Endothelial cell of umbilical vein (primary cell): ENCODE data around the gene FBXL4. TPM values are rescaled to one million over a fixed set of nuclear protein-coding genes. Genes with fewer than 3 reads are reported as not detected.
A peak's percentile ranks its signal among the peaks of the same experiment; 100 is the strongest.

Source experiments
- BruUV-seq: library from RNA; stranded (reverse); fragments of 400-500 nt; replicated peaks from 2 replicates; lab custom pipeline; 2021; lab: Mats Ljungman, UMichigan
- CTCF ChIA-PET: fragments of 300-600, 350-600 bp; sonication (Branson Sonifier 250); formaldehyde crosslinking; loops from one replicate; lab custom pipeline; 2021; ENCODE audit warnings: antibody characterized with exemption, inconsistent platforms; lab: Charles Lee
- POLR2A ChIA-PET: fragments of 300-600, 350-600 bp; sonication (Branson Sonifier 250); formaldehyde crosslinking; loops from one replicate; lab custom pipeline; 2021; ENCODE audit warnings: antibody characterized with exemption, inconsistent platforms; lab: Charles Lee
- DNase-seq: peaks from one replicate; pipeline ENCODE4 v3.0.0-alpha.2; 2011; ENCODE audit warnings: low read depth, low spot score
- FAIRE-seq: peaks from 2 replicates; lab custom pipeline; 2011; peaks lifted over from hg19 to GRCh38; lab: Jason Lieb, UNC
- H2AFZ ChIP-seq: 2 replicates; pipeline ENCODE4 v1.6.0; 2012; ENCODE audit warnings: low read depth, low read length, control low read depth, inconsistent platforms
- H3K27ac ChIP-seq: 2 replicates; pipeline ENCODE4 v1.5.1; 2011; ENCODE audit warnings: low read depth, mild to moderate bottlenecking, control low read depth, low read length, moderate library complexity; ENCODE audit not compliant: insufficient read depth
- H3K27me3 ChIP-seq, 2 experiments: 2 replicates each; pipeline versions ENCODE4 v1.6.0 to v1.6.1; 2011; ENCODE audit warnings: low read length in 2 of 2, mixed read lengths in 1 of 2; ENCODE audit not compliant: control insufficient read depth in 2 of 2, insufficient read depth in 2 of 2
- H3K36me3 ChIP-seq, 2 experiments: 2 replicates in 1 of 2; 3 replicates in 1 of 2; pipeline ENCODE4 v1.5.1; 2011; ENCODE audit warnings: low read length in 2 of 2, mild to moderate bottlenecking in 1 of 2, moderate library complexity in 1 of 2; ENCODE audit not compliant: control insufficient read depth in 2 of 2, insufficient read depth in 2 of 2; ENCODE audit errors: extremely low read depth in 1 of 2
- H3K4me1 ChIP-seq: 3 replicates; pipeline ENCODE4 v1.5.1; 2011; ENCODE audit warnings: mild to moderate bottlenecking, low read length; ENCODE audit not compliant: control insufficient read depth, insufficient read depth; ENCODE audit errors: extremely low read depth
- H3K4me2 ChIP-seq: 2 replicates; pipeline ENCODE4 v1.6.1; 2011; ENCODE audit warnings: low read length, control low read depth, mixed read lengths; ENCODE audit not compliant: insufficient read depth
- H3K4me3 ChIP-seq, 3 experiments: fragments of 200-600 bp in 1 of 3; sonication (generic), shearing (Covaris generic) in 1 of 3; replicated peaks in 1 of 3; 2 replicates each; pipeline ENCODE4 v1.5.1; 2011 to 2016; ENCODE audit warnings: control low read depth in 3 of 3, low read length in 3 of 3, mild to moderate bottlenecking in 2 of 3, inconsistent platforms in 1 of 3, low read depth in 1 of 3, moderate library complexity in 1 of 3; ENCODE audit not compliant: insufficient read depth in 1 of 3
- H3K79me2 ChIP-seq: 2 replicates; pipeline ENCODE4 v1.6.0; 2012; ENCODE audit warnings: low read length, inconsistent platforms; ENCODE audit not compliant: control insufficient read depth, insufficient read depth
- H3K9ac ChIP-seq: replicated peaks from 2 replicates; pipeline ENCODE3; 2011; ENCODE audit warnings: low read length, control low read depth; ENCODE audit not compliant: insufficient read depth; ENCODE audit errors: extremely low read depth
- H3K9me1 ChIP-seq: replicated peaks from 3 replicates; pipeline ENCODE4 v1.6.0; 2011; ENCODE audit warnings: mild to moderate bottlenecking, low read length; ENCODE audit not compliant: control insufficient read depth, insufficient read depth; ENCODE audit errors: extremely low read depth
- H3K9me3 ChIP-seq: replicated peaks from 2 replicates; pipeline ENCODE4 v1.5.1; 2012; ENCODE audit warnings: low read length, inconsistent platforms; ENCODE audit not compliant: control insufficient read depth, insufficient read depth
- H4K20me1 ChIP-seq: replicated peaks from 2 replicates; pipeline ENCODE3; 2011; ENCODE audit warnings: mild to moderate bottlenecking, low read length; ENCODE audit not compliant: control insufficient read depth, insufficient read depth; ENCODE audit errors: extremely low read depth
- EZH2 ChIP-seq: IDR thresholded peaks from 2 replicates; pipeline ENCODE4 v1.6.1; 2012; ENCODE audit warnings: borderline replicate concordance, low read depth, mild to moderate bottlenecking, moderate library complexity, low read length, inconsistent platforms; ENCODE audit not compliant: severe bottlenecking
- MYC ChIP-seq: IDR thresholded peaks from one replicate; pipeline ENCODE4 v1.6.1; 2011; ENCODE audit warnings: mild to moderate bottlenecking, low read depth, low read length
- dilution Hi-C: fragments of 300-500 bp; cut with MboI; formaldehyde crosslinking; loops from one replicate; pipeline ENCODE4 v1.15.0; 2019; ENCODE audit warnings: low sequenced_read_pairs; ENCODE audit not compliant: extremely low pct_ligation_motif_present
- intact Hi-C: fragments of 100-400 bp; cut with micrococcal nuclease; formaldehyde crosslinking; loops from one replicate; pipeline ENCODE4 v1.10.0; 2022
- polyA plus RNA-seq, 4 experiments: library from polyadenylated mRNA; depleted of rRNA in 3 of 4; stranded (reverse) in 3 of 4; unstranded in 1 of 4; fragments of >200 nt; gene quantifications; 2 replicates each; pipeline versions ENCODE4 v1.2.1 to v1.2.3, GENCODE V29; 2011 to 2012; ENCODE audit warnings: missing spikeins in 1 of 4
- total RNA-seq: library from RNA; stranded (reverse); gene quantifications from 2 replicates; pipeline ENCODE4 v1.2.3, GENCODE V29; 2021

Gene FBXL4
- total and polyA plus RNA-seq, 2 donors (not counting 3 experiments of a cell fraction or from before 2014, with no cell fraction given), result 7.0 to 9.8 TPM

- intact Hi-C loops (loop anchor here (5.0 to 10.0 kb wide), 2 partner anchors 127 to 765 kb away; no protein-coding TSS in a partner anchor), dilution Hi-C loops (no loop called here)
- peaks cover 84 to 93% of the 10 kb centered on the region in 2 experiments for H3K27me3 ChIP-seq
- no peak overlapping the region for H3K4me2 ChIP-seq
- no peak overlapping the region for H3K27ac ChIP-seq
- CTCF ChIA-PET, result interaction anchor here (0.6 to 1.2 kb wide), 5 partner anchors 10 to 1665 kb away, joined by 3 to 4 read pairs (median 4); no protein-coding TSS in a partner anchor
- no peaks in the 10 kb centered on the region for H4K20me1 ChIP-seq
- no peaks in the 10 kb centered on the region for H3K79me2 ChIP-seq
- no peak overlapping the region for H2AFZ ChIP-seq
- no peak overlapping the region for H3K4me3 ChIP-seq
- no TSS peak for BruUV-seq
- no peaks in the 10 kb centered on the region for H3K36me3 ChIP-seq
- H3K4me1 ChIP-seq, result peaks cover 9% of the 10 kb centered on the region
- no peaks in the 10 kb centered on the region for H3K9me3 ChIP-seq
- H3K9ac ChIP-seq, result no peak overlapping the region
- DNase-seq, result no peak
- POLR2A ChIA-PET, result no interaction called here
- no peaks in the 10 kb centered on the region for H3K9me1 ChIP-seq
- no peak for FAIRE-seq
- TF ChIP-seq MYC, result no peak
Observed at GRCh38 chr6:98830146-98830545, 117.6 kb downstream of the FBXL4 start.

- intact Hi-C loops (no loop called here), dilution Hi-C loops (no loop called here)
- FAIRE-seq (no peak), DNase-seq (no peak)
- no peak overlapping the region for H3K4me3 ChIP-seq
- no peaks in the 10 kb centered on the region for H3K9me3 ChIP-seq
- no peaks in the 10 kb centered on the region for H4K20me1 ChIP-seq
- H3K27me3 ChIP-seq, result peaks cover 91 to 96% of the 10 kb centered on the region in 2 experiments
- H3K36me3 ChIP-seq, result no peaks in the 10 kb centered on the region
- ChIA-PET POLR2A (no interaction called here), CTCF (interaction anchor here (1.1 to 1.2 kb wide), 3 partner anchors 9 to 16 kb away, joined by 3 to 4 read pairs (median 4); no protein-coding TSS in a partner anchor)
- no peaks in the 10 kb centered on the region for H3K9me1 ChIP-seq
- no peaks in the 10 kb centered on the region for H3K79me2 ChIP-seq
- H3K4me2 ChIP-seq, result no peak overlapping the region
- peaks cover 9% of the 10 kb centered on the region for H3K4me1 ChIP-seq
- no peak overlapping the region for H3K27ac ChIP-seq
- BruUV-seq, result no TSS peak
- no peak overlapping the region for H3K9ac ChIP-seq
- H2AFZ ChIP-seq, result no peak overlapping the region
- TF ChIP-seq MYC, result no peak
- TF ChIP-seq EZH2, result peak; percentile 71
Observed at GRCh38 chr6:98828941-98829411, 118.8 kb downstream of the FBXL4 start.
